RWPE2 (cell line): Measurements from ENCODE around the gene ADM2.
A peak's percentile ranks its signal among the peaks of the same experiment; 100 is the strongest.

Experiments
- ATAC-seq: fragments of 200-7000 bp; cut with Tn5 transposase; 3 replicates; pipeline ENCODE4 v1.9.1; 2021; ENCODE audit warnings: low read depth
- DNase-seq: peaks from one replicate; pipeline ENCODE4 v3.0.0-alpha.2; 2020; ENCODE audit warnings: low spot score
- H3K27ac ChIP-seq: fragments of 450-650 bp; 2 replicates; pipeline ENCODE4 v1.5.1; 2017; ENCODE audit warnings: mild to moderate bottlenecking; ENCODE audit not compliant: poor library complexity, severe bottlenecking
- H3K27me3 ChIP-seq: fragments of 250-450 bp; sonication (Bioruptor Pico); 2 replicates; pipeline ENCODE4 v1.5.1; 2021; ENCODE audit warnings: mild to moderate bottlenecking, moderate library complexity; ENCODE audit not compliant: insufficient read depth, poor library complexity, severe bottlenecking
- H3K36me3 ChIP-seq: fragments of 250-450 bp; sonication (Bioruptor Pico); 2 replicates; pipeline ENCODE4 v1.5.1; 2020; ENCODE audit warnings: low read depth, mild to moderate bottlenecking, moderate library complexity
- H3K4me1 ChIP-seq: fragments of 250-450 bp; sonication (Bioruptor Pico); 2 replicates; pipeline ENCODE4 v1.5.1; 2021; ENCODE audit warnings: mild to moderate bottlenecking, moderate library complexity; ENCODE audit not compliant: insufficient read depth, poor library complexity, severe bottlenecking
- H3K4me3 ChIP-seq: fragments of 250-450 bp; sonication (Bioruptor Pico); 2 replicates; pipeline ENCODE4 v1.5.1; 2021; ENCODE audit warnings: mild to moderate bottlenecking, moderate library complexity; ENCODE audit not compliant: severe bottlenecking
- H3K9me3 ChIP-seq: fragments of 250-450 bp; sonication (Bioruptor Pico); 2 replicates; pipeline ENCODE4 v1.5.1; 2021; ENCODE audit warnings: mild to moderate bottlenecking, moderate library complexity; ENCODE audit not compliant: severe bottlenecking
- CTCF ChIP-seq: fragments of 450-650 bp; IDR thresholded peaks from one replicate; pipeline ENCODE4 v1.5.1; 2017; ENCODE audit warnings: mild to moderate bottlenecking, moderate library complexity; ENCODE audit not compliant: poor library complexity, severe bottlenecking

ADM2 gene

GRCh38 chr22:50520826-50521453 lies 39.6 kb downstream of the ADM2 start:
- Histone ChIP-seq H3K4me3 (no peak overlapping the region), H3K4me1 (no peaks in the 10 kb centered on the region), H3K9me3 (no peaks in the 10 kb centered on the region), H3K27me3 (no peaks in the 10 kb centered on the region), H3K27ac (no peak overlapping the region), H3K36me3 (peaks cover 33% of the 10 kb centered on the region)
- no peak for TF ChIP-seq CTCF
- ATAC-seq: no peak
- DNase-seq: no peak

- Histone ChIP-seq H3K27ac (no peak overlapping the region), H3K36me3 (peaks cover 29% of the 10 kb centered on the region), H3K27me3 (no peaks in the 10 kb centered on the region), H3K9me3 (no peaks in the 10 kb centered on the region), H3K4me3 (no peak overlapping the region), H3K4me1 (no peaks in the 10 kb centered on the region)
- TF ChIP-seq CTCF: no peak
- no peak for DNase-seq
- ATAC-seq: no peak
These were observed 40.4 kb downstream of the ADM2 start for GRCh38 chr22:50521710-50522109.

- H3K36me3 ChIP-seq: peaks cover 24% of the 10 kb centered on the region
- DNase-seq: no peak
- H3K27me3 ChIP-seq: no peaks in the 10 kb centered on the region
- H3K27ac ChIP-seq: no peak overlapping the region
- no peaks in the 10 kb centered on the region for H3K9me3 ChIP-seq
- no peaks in the 10 kb centered on the region for H3K4me1 ChIP-seq
- no peak overlapping the region for H3K4me3 ChIP-seq
- no peak for TF ChIP-seq CTCF
- ATAC-seq: no peak
These were observed 41.0 kb downstream of the ADM2 start for GRCh38 chr22:50522208-50522805.

- no peak for TF ChIP-seq CTCF
- Histone ChIP-seq H3K27ac (no peak overlapping the region), H3K27me3 (no peaks in the 10 kb centered on the region), H3K36me3 (peaks cover 18% of the 10 kb centered on the region), H3K4me1 (no peaks in the 10 kb centered on the region), H3K9me3 (no peaks in the 10 kb centered on the region), H3K4me3 (no peak overlapping the region)
- ATAC-seq (no peak), DNase-seq (peak; percentile 52)
These were observed 41.6 kb downstream of the ADM2 start for GRCh38 chr22:50522806-50523438.

- Histone ChIP-seq H3K36me3 (peaks cover 17% of the 10 kb centered on the region), H3K27ac (no peak overlapping the region), H3K9me3 (no peaks in the 10 kb centered on the region), H3K27me3 (no peaks in the 10 kb centered on the region), H3K4me3 (no peak overlapping the region), H3K4me1 (no peaks in the 10 kb centered on the region)
- TF ChIP-seq CTCF: no peak
- no peak for ATAC-seq
- no peak for DNase-seq
These were observed 42.1 kb downstream of the ADM2 start for GRCh38 chr22:50523458-50523805.
